DND-41 (cell line): ENCODE data around the gene FNDC8.

Experiments
- CTCF ChIP-seq: IDR thresholded peaks from 2 replicates; pipeline ENCODE4 v1.5.1; 2012; ENCODE audit warnings: borderline replicate concordance, low read length, moderate library complexity, mild to moderate bottlenecking; ENCODE audit not compliant: poor library complexity, severe bottlenecking; ENCODE audit errors: extremely low read depth
- EZH2 ChIP-seq: IDR thresholded peaks from 3 replicates; pipeline ENCODE4 v1.6.1; 2012; ENCODE audit warnings: borderline replicate concordance, low read depth, mild to moderate bottlenecking, moderate library complexity, low read length, inconsistent platforms; ENCODE audit not compliant: severe bottlenecking

- TF ChIP-seq CTCF (no peak), EZH2 (no peak)
Measured at GRCh38 chr17:35081638-35082037, 39.8 kb upstream of the FNDC8 start.
